Heart left ventricle (tissue), 13 donors: ENCODE measurements around the gene S100A7.

Experiments
- POLR2A ChIP-seq, 2 donors: fragments of 450-650 bp; IDR thresholded peaks; one replicate each; pipeline ENCODE4 v1.6.1; 2017; ENCODE audit warnings: antibody characterized with exemption in 2 of 2, mild to moderate bottlenecking in 2 of 2, moderate library complexity in 2 of 2
- TF ChIP-seq, protein P1 (sequence below), 12 donors: fragments of 200-600 bp; sonication (generic) in 4 of 12; IDR thresholded peaks; one replicate each; pipeline versions ENCODE4 v1.5.0 to v1.8.0; 2018 to 2022; ENCODE audit warnings: antibody characterized with exemption in 12 of 12, mild to moderate bottlenecking in 5 of 12
- donor health status: ischemic (EF 13 %, LVEDD 7.1; RV severe dilation, severe dysfunction).
- donor health status: DM: no; HTN: yes; CAD: no.
- donor health status: DM: no; HTN: no; CAD: no.
- donor health status: ischemic (EF 25% LVEDD 6.9; RV normal size, moderate dysfunction).
- donor health status: ischemic (EF 25% LVEDD 5.7; RV mildly dilated, moderate dysfunction).
- donor health status: ischemic (EF 35%, LVEDD 5.7; RV mildly dilated, moderate dysfunction).
- donor health status: nonischemic (EF 11% LVEDD 7.7; RV severe dilation, severe dysfunction).
- donor health status: DM: yes; HTN: yes; CAD: no.
- donor health status: PGD.
- donor health status: ischemic (EF 29% LVEDD 5.4; RV normal size, mild dysfunction).
- donor health status: nonischemic (EF 23%, LVEDD 6.1; RV moderate dilation, normal function).

DNA sequence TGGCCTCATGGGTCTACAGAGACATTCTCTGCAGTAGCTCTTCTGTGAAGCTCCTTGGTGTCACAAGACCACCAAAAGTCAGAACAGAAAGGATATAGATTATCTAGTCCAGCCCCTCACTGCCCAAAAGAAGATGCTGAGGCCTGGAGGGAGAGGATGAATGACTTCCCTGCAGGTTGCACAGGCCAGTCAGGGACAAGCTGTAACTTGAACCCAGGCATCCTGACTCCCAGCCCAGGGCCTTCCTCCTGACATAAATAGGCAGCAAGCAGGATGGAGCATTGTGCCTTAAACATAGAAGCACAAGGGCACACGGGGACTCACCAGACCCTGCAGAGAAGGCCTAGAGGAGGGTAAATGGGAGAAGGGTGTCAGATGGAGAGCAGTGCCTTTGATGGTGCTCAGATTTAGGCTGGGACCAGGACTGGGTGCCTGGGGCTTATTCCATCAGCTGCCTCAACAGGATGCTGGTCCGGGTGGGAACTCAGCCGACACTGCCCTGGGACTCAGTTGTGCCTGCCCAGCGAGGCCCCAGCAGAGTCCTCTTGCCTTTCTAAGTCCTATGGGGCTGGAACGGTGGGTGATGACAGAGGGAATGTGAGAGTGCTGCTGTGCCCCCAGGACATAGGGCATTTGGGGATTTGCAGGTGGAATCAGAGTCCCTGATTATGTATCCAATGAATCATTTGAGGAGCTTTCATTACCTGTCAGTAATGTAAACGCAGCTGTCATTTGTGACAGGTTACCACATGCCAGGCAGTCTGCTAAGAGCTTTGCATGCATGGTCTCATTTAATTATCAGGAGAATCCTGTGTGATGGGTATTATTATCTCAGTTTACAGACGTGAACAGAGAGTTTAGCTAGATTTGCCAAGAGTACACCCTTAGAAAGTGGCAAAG, 30.9 kb downstream of the S100A7 start:
- TF ChIP-seq, protein P1, sequence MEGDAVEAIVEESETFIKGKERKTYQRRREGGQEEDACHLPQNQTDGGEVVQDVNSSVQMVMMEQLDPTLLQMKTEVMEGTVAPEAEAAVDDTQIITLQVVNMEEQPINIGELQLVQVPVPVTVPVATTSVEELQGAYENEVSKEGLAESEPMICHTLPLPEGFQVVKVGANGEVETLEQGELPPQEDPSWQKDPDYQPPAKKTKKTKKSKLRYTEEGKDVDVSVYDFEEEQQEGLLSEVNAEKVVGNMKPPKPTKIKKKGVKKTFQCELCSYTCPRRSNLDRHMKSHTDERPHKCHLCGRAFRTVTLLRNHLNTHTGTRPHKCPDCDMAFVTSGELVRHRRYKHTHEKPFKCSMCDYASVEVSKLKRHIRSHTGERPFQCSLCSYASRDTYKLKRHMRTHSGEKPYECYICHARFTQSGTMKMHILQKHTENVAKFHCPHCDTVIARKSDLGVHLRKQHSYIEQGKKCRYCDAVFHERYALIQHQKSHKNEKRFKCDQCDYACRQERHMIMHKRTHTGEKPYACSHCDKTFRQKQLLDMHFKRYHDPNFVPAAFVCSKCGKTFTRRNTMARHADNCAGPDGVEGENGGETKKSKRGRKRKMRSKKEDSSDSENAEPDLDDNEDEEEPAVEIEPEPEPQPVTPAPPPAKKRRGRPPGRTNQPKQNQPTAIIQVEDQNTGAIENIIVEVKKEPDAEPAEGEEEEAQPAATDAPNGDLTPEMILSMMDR (IDR thresholded peaks at IDR 0.05): no peak
- no peak for TF ChIP-seq POLR2A (IDR thresholded peaks at IDR 0.05)
